ENCODE results near the gene CRADD.

The CRADD gene

GRCh38 chr12:93680006-93680405 lies 2.8 kb downstream of the CRADD start (continued):
- no peak for TF ChIP-seq ZSCAN4 (tag by site-specific recombination; IDR thresholded peaks at IDR 0.05)
- no peak for TF ChIP-seq ZNF394 (tag by site-specific recombination; IDR thresholded peaks at IDR 0.05; ENCODE audit: borderline replicate concordance)
- no peak for TF ChIP-seq IKZF3 (tag by site-specific recombination; IDR thresholded peaks at IDR 0.05)
- TF ChIP-seq ZNF302 (tag by site-specific recombination; IDR thresholded peaks at IDR 0.05; ENCODE audit: low read depth), result no peak
- no peak for TF ChIP-seq PBX3 (CRISPR knock-in tag; IDR thresholded peaks at IDR 0.05)
- no peak for TF ChIP-seq OVOL3 (tag by site-specific recombination; IDR thresholded peaks at IDR 0.05)
- TF ChIP-seq ZNF280D (tag by site-specific recombination; IDR thresholded peaks at IDR 0.05), result no peak
- no peak for TF ChIP-seq TSHZ1 (tag by site-specific recombination; IDR thresholded peaks at IDR 0.05; ENCODE audit: borderline replicate concordance)
- TF ChIP-seq SP2 (tag by site-specific recombination; IDR thresholded peaks at IDR 0.05), result no peak

GRCh38 chr12:93682846-93683261 lies 5.7 kb downstream of the CRADD start:
- CTCF ChIA-PET, result interaction anchor here (0.6 to 0.8 kb wide), 2 partner anchors 204 to 419 kb away, joined by 4 to 6 read pairs; no protein-coding TSS in a partner anchor
- POLR2A ChIA-PET, result no interaction called here

More at GRCh38 chr12:93682846-93683261, 5.7 kb downstream of the CRADD start:
- TF ChIP-seq ZBTB10 (tag by site-specific recombination; IDR thresholded peaks at IDR 0.05), result no peak
- TF ChIP-seq ZNF335 (tag by site-specific recombination; conservative IDR thresholded peaks at IDR 0.05), result peak; percentile 39
- Histone ChIP-seq H3K4me1 (ENCODE audit: control insufficient read depth, insufficient read depth, low read length) (no peaks in the 10 kb centered on the region), H3K4me3 (ENCODE audit: low read depth, low read length) (no peak overlapping the region), H3K9me3 (ENCODE audit: control insufficient read depth, insufficient read depth, low read depth, low read length) (no peaks in the 10 kb centered on the region), H3K27ac (ENCODE audit: extremely low read depth, low read depth, low read length) (no peak overlapping the region), H3K36me3 (ENCODE audit: control insufficient read depth in 2 of 2, insufficient read depth in 1 of 2, low read length in 2 of 2) (peaks cover 0 to 3% of the 10 kb centered on the region in 2 experiments; a peak in 1 of 3 replicates)

Data from HEK293 (cell line).